ENCODE measurements around the gene STT3B.
A peak's percentile ranks its signal among the peaks of the same experiment; 100 is the strongest.
"Not testable (repeated sequence)": the region's sequence is repeated elsewhere in the genome, so short reads cannot be mapped to it uniquely, and the experiment has no call there.

STT3B gene

DNA sequence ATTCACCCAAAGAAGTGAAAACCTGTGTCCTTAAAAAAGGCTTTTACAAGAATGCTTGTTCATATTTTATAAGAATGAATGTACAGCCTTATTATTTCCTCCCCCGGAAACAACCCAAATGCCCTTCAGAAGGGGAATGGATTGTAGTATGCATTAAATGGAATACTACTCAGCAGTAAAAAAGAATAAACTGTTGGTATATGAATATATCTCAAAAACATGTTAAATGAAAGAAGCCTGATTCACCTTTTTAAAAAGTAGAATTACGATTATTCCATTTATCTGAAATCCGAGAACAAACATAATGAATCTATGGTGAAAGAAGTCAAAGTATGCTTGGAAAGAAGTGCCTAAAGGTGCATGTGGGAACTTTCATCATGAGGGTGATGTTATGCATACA is 20.5 kb downstream of the STT3B start:
- no peak for DNase-seq

DNA sequence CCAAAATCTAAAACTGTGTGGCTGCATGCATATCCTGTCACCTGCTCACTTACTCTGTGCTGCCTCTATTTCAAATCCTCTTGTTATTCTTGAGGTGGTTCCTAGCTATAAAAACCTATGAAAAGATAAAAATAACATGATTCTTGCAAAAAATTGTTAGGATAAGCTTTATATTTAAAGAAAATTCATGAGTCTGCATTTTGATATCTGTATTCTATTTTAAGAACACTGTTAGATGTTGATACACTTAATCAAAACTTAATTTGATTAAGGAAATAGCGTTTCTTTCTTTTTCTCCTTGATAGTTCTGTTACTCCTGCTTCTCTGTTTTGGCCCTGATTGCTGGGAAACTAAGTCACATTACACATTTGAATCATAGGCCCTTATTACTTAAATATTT is 22.5 kb downstream of the STT3B start:
- no peak for DNase-seq

DNA sequence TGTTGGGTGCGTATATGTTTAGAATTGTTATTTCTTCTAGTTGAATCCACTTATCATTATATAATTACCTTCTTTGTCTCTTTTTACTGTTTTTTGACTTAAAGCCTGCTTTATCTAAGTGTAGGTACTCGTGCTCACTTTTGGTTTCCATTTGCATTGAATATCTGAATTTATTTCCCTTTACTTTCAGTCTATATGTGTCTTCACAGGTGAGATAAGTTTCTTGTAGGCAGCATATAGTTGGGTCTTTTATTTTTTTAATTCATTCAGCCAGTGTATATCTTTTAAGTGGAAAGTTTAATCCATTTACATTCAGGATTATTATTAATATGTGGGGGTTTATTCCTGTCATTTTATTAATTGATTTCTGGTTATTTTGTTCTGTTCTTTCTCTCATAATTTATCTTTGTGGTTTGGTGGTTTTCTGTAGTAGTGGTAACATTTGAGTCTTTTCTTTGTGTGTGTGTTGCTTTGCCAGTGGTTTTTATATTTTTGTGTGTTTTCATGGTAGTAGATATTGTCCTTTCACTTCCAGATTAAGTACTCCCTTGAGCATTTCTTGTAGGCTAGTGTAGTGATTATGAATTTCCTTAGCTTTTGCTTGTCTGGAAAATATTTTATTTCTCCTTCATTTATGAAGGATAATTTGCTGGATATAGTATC is 27.3 kb downstream of the STT3B start:
- no peak for DNase-seq

DNA sequence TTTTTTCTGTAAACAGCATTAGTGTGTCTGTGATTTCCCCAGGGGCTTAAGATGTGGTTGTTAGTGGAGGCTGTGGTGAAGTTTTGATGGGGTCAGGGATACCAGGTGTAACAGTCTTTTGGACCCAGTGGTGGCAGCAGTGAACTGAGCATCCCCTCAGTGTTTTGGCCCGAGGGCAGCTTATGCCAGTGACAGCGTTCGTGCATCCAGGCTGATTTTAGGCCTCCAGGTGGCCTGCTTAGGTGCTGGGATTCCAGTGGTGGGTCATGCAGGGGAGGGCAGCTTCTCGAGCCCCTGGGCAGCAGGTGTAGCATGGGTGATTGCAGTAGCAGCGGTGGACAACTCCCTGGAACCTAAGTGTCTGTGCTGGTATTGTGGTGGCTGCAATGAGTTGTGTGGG is 29.2 kb downstream of the STT3B start:
- DNase-seq: no peak

DNA sequence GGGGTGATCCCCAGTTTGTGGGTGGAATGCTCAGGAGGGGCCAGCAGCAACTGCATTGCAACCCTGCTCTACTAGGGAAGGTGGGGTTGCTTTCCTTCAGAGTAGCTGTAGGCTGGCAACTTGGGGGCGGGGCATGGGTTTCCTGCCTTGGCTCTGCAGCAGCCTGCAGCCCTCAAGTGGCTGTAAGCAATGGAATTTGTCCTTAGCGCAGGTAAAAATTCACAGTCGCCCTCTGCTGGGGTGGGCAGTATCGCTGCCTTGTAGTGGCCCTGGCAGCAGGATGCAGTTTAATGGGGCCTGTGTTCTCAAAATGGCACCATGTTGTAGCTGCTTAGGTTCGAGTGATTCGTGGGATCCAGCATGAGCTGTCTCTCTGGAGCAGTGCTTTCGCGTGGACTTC is 29.8 kb downstream of the STT3B start:
- no peak for DNase-seq

DNA sequence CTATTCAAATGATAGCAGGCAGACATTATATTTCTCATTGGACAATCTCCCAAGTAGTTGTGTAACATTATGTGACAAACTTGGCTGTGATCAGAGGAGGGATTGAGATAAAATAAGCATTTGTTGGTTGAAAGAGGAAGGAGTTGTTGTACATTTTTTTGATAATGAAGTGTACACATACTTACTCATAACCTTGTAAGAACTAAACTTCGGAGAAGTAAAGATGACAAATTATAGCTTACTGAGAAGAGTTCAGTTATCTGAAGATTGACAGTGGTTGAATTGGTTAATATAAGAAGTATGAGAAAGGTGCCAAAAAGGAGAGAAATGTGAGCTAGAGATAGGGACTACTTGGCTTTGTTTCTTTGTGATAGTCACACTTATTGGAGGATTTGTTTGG is 32.6 kb downstream of the STT3B start:
- DNase-seq: peak in 1 of 2 experiments; percentile 28

DNA sequence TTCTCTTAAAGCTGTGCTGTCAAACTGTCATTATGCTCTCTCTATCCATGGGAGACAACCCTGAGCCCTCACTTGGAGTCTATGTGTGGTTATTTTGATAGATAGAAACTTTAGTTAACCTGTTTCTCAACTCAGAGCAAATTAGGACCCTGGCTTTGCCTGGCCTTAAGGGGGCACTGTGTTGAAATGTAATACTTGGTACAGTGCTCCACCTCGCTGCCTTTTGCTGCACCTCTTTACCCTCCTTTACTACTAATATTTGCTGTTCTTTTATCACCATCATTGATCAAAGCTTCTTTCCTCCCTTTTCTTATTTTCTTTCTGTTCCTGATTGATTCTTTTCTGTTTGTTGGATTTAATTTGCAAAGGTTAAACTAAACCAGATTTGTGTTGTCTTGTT is 34.3 kb downstream of the STT3B start:
- no peak for DNase-seq

DNA sequence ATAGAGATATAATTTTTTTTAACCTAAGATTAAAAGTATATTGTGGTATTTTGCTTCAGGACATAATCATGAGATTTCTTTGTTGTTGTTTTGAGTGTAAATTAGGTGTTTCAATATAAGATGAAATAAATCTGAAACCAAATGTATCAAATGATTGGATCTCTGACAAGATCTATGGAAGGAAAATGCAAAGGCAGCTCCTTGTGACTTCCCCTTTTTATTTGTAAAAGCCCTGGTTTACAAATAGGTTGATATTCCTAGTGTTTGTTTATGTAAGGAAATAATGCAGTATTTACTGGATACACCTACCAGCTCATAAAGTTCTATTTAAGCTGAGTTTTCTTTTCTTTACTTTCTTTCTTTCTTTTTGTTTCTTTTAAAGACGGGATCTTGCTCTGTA is 35.9 kb downstream of the STT3B start:
- DNase-seq: no peak

DNA sequence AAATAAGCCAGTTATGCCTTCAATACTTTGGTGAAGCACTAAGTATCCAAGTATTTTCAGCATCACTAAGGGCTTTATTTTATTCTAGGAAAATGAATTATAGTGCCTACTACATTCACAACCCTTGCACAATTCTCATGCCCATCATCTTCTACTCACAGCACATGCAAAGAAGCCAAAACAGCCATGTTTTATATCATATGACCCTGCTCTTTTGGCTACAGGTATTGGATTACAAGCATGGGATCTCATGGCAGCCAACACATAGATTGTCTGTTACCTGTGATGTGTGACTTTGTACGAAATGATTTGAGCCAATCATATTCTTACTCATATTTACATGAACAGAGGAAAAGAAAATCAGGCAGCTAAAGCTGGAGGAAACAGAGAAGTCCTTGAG is 38.6 kb downstream of the STT3B start:
- no peak for DNase-seq

DNA sequence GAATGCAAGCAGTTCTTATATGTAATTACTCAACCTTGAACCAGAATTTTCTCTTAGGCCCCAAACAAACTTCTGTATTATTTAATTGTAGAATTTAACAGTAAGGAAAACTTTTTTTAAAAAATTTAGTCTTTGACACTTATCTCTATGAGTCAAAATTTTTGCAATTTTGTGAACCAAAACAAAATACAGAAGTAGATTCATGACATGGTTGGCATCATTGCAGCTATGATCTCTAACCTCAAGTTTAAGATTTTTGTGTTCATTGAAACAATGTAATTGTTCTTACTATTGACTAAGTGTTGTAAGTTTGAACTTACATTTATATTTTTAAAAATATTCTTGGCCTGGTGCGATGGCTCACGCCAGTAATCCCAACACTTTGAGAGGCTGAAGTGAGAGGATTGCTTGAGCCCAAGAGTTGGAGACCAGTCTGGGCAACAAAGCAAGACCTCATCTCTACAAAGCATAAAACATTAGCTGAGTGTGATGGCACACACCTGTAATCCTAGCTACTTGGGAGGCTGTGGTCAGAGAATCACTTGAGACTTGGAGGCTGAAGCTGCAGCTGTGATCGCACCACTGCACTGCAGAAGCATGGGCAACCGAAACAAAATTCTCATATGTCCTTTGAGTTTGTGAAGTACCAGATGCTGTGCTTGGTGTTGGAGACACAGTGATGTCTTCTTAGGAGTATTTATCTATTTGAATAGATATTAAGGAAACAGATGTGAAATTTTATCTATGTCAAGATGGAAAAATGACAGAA is 39.7 kb downstream of the STT3B start:
- no peak for DNase-seq

DNA sequence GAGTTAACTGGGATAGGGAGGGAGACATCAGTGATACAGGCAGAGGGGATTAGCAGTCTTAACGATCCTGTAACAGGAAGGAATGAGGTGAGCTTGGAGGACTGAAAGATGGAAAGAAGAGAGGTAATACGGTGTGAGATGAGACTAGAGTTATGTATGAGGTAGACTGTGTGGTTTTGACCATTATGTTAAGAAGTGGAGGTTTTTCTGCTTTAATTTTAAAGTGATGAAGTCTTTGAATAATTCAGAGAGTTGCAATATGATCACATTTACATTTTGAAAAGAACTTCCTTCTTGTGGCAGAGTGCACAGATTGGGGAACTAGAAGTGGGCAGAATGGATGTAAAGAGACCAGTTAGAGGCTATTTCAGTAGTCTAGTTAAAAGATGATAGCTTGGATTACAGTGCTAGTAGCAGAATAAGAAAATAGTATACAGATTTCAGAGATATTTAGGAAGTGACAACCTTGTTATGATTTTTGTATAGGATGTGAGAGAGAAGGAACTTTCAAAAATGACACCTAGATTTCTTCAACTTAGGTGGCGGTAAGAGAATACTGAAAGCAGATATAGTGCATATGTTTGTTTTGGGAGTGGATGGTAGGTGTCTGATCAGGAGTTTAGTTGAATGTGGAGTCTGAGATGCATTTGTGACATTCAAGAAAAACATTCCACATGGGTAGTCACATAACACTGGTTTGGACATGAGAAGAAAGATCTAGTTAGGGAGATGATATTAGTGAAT is 40.5 kb downstream of the STT3B start:
- DNase-seq: peak; percentile 71 to 75

DNA sequence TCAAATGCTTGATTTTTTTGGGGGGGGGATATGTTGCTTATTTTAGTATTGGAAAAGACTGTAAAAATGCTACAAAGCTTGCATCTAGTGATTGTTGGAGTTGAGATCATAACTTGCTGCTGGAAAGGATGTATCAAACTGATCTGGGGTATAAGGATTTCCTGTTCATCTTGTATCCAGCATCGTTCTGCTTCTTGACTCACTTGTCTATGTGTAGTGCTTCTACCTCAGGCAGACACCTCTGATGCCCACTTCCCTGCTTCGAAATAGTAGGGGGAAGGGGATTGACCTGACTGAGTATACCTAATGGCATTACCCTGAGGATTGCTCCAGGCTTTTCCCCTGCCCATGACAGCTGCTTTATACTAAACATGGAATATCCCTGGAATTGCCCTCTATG is 42.7 kb downstream of the STT3B start:
- no peak for DNase-seq

DNA sequence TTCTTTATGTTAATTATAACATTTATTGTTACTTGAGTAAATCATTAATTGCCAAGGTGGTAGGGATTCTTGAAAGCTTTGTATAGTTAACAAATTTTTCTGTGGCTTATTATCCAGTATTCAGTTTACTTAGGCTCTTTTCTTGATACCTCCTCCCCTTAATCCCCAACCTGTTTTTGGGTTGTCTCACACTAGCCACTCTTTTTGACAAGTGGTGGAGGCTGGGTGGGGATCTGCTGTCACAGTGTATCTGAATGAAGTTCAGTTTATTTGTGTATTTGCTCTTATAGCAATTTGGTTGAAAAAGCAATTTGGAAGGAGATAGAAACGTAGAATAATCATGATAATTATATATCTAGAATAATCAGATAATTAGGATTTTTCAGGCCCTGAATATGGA is 43.8 kb downstream of the STT3B start:
- DNase-seq: no peak

DNA sequence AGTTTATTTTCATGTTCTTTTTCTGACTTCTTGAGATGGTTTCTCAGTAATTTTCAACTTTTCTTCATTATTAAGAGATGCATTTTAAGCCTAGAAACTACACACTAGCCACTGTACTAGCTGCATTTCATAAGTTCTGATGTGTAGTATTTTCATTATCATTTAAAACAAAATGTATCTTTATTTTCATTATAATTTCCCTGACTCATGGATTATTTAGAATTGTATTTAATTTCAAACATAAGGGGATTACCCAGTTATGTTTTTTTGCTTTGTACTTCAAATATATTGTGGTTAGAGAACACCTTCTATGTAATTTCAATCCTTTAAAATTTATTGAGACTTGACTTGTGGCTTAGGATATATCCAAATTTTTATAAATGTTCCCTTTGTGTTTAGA is 44.5 kb downstream of the STT3B start:
- DNase-seq: no peak

DNA sequence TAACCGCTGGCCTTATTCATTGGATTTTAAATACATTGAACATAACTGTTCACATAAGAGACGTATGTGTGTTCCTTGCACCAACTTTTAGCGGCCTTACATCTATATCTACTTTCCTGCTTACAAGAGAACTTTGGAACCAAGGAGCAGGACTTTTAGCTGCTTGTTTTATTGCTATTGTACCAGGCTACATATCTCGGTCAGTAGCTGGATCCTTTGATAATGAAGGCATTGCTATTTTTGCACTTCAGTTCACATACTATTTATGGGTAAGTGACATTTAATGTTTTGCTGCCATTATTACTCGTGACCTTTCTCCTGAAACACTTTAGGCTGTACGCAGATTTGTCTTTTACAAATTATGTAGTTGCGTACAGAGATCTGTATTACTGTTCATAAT is 47.1 kb downstream of the STT3B start:
- no peak for DNase-seq

DNA sequence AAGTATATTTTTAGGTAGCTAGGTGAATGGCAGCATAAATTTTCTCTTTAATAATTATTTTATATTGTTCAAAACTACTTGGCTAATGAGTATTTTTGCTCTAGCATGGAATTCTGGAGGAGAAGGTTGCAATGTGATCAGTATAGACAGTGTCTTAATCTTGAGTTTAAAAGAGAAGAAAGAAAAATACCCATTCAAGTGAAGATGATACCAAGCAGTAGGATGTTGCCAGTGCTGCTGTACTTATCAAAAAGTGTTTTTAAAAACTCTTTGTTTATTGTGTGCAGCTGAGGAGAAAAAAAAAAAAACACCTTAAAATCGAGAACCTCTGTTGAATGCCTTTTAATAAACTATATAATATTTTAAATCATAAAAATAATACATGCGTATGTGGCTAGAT is 47.9 kb downstream of the STT3B start:
- DNase-seq: no peak

DNA sequence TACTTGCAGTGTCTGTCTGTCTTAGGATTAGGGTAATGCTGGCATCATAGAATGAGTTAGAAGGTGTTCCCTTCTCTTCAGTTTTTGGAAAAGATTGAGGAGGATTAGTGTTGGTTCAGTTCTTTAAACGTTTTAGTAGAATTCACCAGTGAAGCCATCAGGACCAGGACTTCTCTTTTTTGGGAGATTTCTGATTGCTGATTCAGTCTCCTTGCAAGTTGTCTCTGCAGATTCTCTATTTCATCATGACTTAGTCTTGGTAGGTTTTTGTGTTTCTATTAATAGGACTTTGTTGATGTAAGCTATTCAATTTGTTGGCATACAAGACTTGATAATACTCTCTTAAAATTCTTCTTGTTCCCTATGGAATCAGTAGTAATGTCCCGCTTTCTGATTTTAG is 48.9 kb downstream of the STT3B start:
- DNase-seq: peak; percentile 14 to 27

DNA sequence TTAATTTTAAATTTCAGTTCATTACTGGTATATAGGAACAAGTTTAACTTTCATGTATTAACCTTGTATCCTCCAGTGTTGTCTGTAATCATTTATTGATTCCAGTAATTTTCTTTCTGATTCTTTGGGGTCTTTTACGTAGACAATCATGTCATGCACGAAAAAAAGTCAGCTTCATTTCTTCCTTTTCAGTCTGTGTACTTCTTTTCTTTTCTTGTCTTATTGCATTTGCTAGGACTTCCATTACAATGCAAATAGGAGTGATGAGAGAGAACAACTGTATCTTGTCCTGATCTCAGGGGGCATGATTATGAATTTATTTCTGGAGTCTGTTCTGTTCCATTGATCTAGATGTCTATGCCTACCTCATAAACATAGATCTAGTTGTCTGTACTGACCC is 56.5 kb downstream of the STT3B start:
- no peak for DNase-seq

DNA sequence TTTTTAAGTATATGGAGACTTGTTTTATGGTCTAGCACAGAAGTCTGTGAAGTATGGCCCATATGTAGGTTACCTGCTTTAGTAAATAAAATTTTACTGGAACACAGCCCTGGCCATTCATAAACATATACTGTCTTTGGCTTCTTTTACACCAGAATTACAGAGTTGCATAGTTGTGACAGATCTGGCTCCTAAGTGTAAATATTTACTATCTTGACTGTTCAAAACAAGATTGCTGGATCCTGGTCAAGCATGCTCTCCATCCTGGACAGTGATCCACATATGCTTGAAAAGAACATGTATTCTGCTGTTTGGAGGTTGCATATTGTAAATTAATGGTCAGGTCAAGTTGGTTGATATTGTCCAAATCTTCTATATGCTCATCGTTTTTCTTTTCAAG is 57.9 kb downstream of the STT3B start:
- DNase-seq: no peak

DNA sequence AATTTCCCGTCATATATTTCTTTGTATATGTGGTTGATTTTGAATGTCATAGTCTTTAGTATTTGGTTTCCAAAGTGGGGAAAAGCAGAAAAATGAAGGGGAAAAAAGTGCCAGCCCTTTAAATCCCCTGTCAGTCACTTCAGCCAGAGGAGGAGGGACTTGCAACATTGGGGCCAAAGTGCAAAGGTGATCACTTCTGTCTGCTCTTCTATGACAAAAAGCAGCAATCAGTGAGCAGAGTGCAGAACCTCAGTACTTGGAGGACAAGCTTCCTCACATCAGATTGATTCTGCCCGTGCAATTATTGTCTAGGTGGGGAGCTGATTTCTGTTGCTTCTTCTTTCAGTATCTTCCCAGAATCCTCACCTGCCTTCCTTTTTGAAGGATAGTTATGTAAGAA is 60.0 kb downstream of the STT3B start:
- DNase-seq: no peak

DNA sequence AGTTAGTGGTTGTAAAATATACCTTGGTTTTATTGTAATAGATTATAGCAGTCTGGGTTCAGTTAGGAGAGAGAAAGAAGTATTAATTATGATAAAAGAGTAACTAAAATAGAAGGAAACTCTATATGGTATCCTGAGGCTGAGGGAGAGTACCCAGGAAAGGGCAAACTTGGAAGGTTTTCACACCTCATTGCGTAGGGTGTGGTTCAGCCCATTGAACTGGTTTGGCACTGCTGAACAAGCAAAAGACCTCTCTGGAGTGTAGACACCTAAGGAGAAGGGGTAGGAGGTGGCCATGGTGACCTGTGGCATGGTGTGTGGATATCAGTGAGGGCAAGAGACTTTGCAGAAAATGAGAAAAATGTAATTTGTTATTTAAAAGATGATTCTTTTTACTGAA is 63.5 kb downstream of the STT3B start:
- no peak for DNase-seq

DNA sequence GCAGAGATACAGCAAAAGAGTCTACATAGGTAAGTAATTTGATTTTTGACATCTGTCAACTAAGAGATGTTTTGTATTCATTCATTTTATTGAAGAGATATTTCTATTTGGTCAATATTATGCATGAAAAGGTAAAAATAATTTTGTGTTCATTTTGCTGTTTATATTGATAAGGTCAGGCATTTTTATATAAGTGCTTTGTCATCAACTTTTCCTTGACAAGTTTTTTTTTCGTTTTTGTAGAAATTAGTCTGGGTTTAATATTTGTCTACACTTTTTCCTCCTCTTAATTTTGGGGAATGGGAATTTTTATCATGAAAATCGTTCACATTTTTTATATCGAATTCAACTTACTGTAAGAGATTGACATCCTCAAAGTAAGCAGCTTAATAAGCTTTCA is 67.7 kb downstream of the STT3B start:
- no peak for DNase-seq

DNA sequence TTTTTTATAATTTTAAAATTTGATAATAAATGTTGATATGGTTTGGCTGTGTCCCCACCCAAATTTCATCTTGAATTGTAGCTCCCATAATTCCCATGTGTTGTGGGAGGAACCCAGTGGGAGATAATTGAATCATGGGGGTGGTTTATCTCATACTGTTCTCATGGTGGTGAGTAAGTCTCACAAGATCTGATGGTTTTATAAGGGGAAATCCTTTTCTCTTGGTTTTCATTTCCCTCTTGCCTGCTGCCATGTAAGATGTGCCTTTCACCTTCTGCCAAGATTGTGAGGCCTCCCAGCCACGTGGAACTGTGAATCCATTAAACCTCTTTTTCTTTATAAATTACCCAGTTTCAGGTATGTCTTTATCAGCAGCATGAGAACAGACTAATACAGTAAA is 72.6 kb downstream of the STT3B start:
- DNase-seq: not testable (repeated sequence)

DNA sequence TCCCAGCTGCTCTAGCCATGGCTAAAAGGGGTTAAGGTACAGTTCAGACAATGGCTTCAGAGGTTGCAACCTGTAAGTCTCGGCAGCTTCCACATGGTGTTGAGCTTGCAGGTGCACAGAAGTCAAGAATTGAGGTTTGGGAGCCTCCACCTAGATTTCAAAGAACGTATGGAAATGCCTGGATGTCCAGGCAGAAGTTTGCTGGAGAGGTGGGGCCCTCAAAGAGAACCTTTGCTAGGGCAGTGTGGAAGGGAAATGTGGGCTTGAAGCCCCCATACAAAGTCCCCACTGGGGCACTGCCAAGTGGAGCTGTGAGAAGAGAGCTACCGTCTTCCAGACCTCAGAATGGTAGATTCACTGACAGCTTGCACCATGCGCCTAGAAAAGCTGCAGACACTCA is 73.7 kb downstream of the STT3B start:
- DNase-seq: no peak

Data from AML-193 (cell line).